ENCODE results near the gene ERGIC2.
"Not testable (repeated sequence)": the region's sequence is repeated elsewhere in the genome, so short reads cannot be mapped to it uniquely, and the experiment has no call there.

Gene ERGIC2

DNA sequence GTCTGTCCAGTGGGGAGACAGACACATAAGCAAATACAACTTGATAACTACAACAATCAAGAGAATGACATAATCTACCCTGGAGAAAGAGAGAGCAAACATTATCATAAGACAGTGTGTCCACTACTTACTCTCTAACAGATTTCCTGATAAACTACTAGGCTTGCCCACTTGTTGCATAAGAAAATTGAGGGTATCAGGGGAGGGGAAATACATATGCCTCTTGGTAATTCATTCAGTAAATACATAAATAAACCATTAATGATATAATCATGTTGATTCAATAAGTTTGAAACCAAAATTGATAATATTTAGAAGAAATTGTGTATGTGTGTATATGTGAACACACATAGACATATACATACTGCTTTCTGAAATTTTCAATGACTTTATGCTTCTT lies 76.6 kb downstream of the ERGIC2 start:
- Histone ChIP-seq H3K36me3 (ENCODE audit: control insufficient read depth, insufficient read depth, low read length) (no peaks in the 10 kb centered on the region), H3K4me1 (ENCODE audit: control insufficient read depth, insufficient read depth, low read length) (no peaks in the 10 kb centered on the region), H3K9me3 (ENCODE audit: control insufficient read depth, insufficient read depth, low read length) (no peaks in the 10 kb centered on the region), H3K27ac (ENCODE audit: low read length) (no peak overlapping the region), H3K4me3 (ENCODE audit: low read length) (no peak overlapping the region), H3K27me3 (ENCODE audit: control insufficient read depth, insufficient read depth, low read length) (no peaks in the 10 kb centered on the region)
- DNase-seq (ENCODE audit: low read depth, low spot score) = no peak

DNA sequence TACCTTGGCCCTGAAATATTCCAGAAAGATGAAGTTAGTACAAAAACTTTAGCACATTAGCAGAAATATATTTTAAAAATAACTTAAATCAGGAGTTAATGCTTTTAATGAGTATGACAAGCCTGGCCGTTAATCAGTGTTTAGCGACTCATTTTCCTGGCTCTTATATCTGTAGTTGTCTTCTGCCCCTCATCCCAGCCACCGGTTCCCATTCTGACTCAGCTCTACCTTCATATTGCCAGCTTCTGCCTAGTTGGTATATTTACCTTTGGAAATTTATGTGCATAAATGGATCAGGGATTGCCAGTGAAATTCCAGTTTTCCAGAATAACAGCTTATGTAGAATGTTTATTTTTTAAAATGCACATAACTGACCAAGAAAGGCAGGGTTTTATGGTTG lies 79.9 kb downstream of the ERGIC2 start:
- Histone ChIP-seq H3K4me1 (ENCODE audit: control insufficient read depth, insufficient read depth, low read length) (no peaks in the 10 kb centered on the region), H3K4me3 (ENCODE audit: low read length) (no peak overlapping the region), H3K27ac (ENCODE audit: low read length) (no peak overlapping the region), H3K27me3 (ENCODE audit: control insufficient read depth, insufficient read depth, low read length) (no peaks in the 10 kb centered on the region), H3K9me3 (ENCODE audit: control insufficient read depth, insufficient read depth, low read length) (no peaks in the 10 kb centered on the region), H3K36me3 (ENCODE audit: control insufficient read depth, insufficient read depth, low read length) (no peaks in the 10 kb centered on the region)
- no peak for DNase-seq (ENCODE audit: low read depth, low spot score)
- no CpG with 5 or more reads among the region's 3 CpGs for WGBS (ENCODE audit: insufficient coverage, insufficient read length)

- no peaks in the 10 kb centered on the region for H3K27me3 ChIP-seq (ENCODE audit: control insufficient read depth, insufficient read depth, low read length)
- no peaks in the 10 kb centered on the region for H3K9me3 ChIP-seq (ENCODE audit: control insufficient read depth, insufficient read depth, low read length)
- no peak for DNase-seq (ENCODE audit: low read depth, low spot score)
- no peaks in the 10 kb centered on the region for H3K4me1 ChIP-seq (ENCODE audit: control insufficient read depth, insufficient read depth, low read length)
- no peaks in the 10 kb centered on the region for H3K36me3 ChIP-seq (ENCODE audit: control insufficient read depth, insufficient read depth, low read length)
- WGBS (ENCODE audit: insufficient coverage, insufficient read length) = no CpG with 5 or more reads among the region's 2 CpGs
- H3K4me3 ChIP-seq (ENCODE audit: low read length) = no peak overlapping the region
- H3K27ac ChIP-seq (ENCODE audit: low read length) = no peak overlapping the region
These were observed 81.3 kb downstream of the ERGIC2 start for GRCh38 chr12:29299633-29300032.

DNA sequence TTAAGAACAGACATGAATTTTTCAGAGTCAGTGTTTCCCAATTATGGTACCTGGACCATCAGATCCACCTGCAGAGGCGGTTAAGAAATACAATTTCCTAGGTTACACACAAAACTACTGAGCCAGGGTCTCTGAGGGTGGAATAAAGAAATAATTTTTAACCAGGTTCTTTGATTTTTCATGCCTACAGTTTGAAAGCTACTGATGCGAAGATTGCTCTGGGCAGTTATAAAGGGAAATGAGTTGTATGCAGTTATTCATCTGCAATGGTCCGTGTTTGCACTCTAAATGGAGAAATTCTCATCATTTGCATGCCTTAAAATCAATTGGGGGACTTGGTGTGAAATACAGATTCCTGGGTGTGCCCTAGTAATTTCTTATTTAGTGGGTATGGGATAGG lies 89.7 kb downstream of the ERGIC2 start:
- H3K27me3 ChIP-seq (ENCODE audit: control insufficient read depth, insufficient read depth, low read length) = no peaks in the 10 kb centered on the region
- no peak for DNase-seq (ENCODE audit: low read depth, low spot score)
- no CpG with 5 or more reads among the region's 3 CpGs for whole genome bisulfite sequencing (ENCODE audit: insufficient coverage, insufficient read length)

GRCh38 chr12:29290475-29290874 lies 90.5 kb downstream of the ERGIC2 start:
- H3K4me1 ChIP-seq (ENCODE audit: control insufficient read depth, insufficient read depth, low read length); H3K27me3 ChIP-seq (ENCODE audit: control insufficient read depth, insufficient read depth, low read length); H3K9me3 ChIP-seq (ENCODE audit: control insufficient read depth, insufficient read depth, low read length); H3K27ac ChIP-seq (ENCODE audit: low read length); H3K4me3 ChIP-seq (ENCODE audit: low read length); DNase-seq (ENCODE audit: low read depth, low spot score); H3K36me3 ChIP-seq (ENCODE audit: control insufficient read depth, insufficient read depth, low read length): not testable (repeated sequence)

More for the DNA sequence above, 89.7 kb downstream of the ERGIC2 start:
- Histone ChIP-seq H3K9me3 (ENCODE audit: control insufficient read depth, insufficient read depth, low read length) (no peaks in the 10 kb centered on the region), H3K4me1 (ENCODE audit: control insufficient read depth, insufficient read depth, low read length) (no peaks in the 10 kb centered on the region), H3K27ac (ENCODE audit: low read length) (no peak overlapping the region), H3K36me3 (ENCODE audit: control insufficient read depth, insufficient read depth, low read length) (no peaks in the 10 kb centered on the region), H3K4me3 (ENCODE audit: low read length) (no peak overlapping the region)

DNA sequence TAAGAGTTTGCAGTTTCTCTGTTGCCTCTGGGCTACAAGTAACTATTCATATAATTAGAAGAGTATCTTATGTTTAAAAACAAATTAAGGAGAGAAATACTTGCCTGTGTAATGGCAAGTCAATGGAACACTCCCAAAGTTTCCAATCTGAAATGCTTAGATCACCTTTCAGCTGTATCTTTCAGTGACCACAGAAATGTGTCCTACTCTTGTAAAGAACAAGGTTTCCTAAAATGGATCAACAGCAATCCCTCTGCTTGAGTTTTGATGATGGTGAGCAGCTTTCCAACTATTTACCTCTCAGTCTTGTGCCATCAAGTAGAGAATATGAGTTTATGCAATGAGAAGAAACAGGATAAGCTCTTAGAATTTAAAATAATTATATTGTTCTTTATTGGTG lies 92.9 kb downstream of the ERGIC2 start:
- H3K4me1 ChIP-seq (ENCODE audit: control insufficient read depth, insufficient read depth, low read length) = no peaks in the 10 kb centered on the region
- no peaks in the 10 kb centered on the region for H3K36me3 ChIP-seq (ENCODE audit: control insufficient read depth, insufficient read depth, low read length)
- no peak overlapping the region for H3K4me3 ChIP-seq (ENCODE audit: low read length)
- no peaks in the 10 kb centered on the region for H3K27me3 ChIP-seq (ENCODE audit: control insufficient read depth, insufficient read depth, low read length)
- no peaks in the 10 kb centered on the region for H3K9me3 ChIP-seq (ENCODE audit: control insufficient read depth, insufficient read depth, low read length)
- no peak for DNase-seq (ENCODE audit: low read depth, low spot score)
- no peak overlapping the region for H3K27ac ChIP-seq (ENCODE audit: low read length)

- no peak overlapping the region for H3K4me3 ChIP-seq (ENCODE audit: low read length)
- DNase-seq (ENCODE audit: low read depth, low spot score) = no peak
- H3K27me3 ChIP-seq (ENCODE audit: control insufficient read depth, insufficient read depth, low read length) = no peaks in the 10 kb centered on the region
- WGBS (ENCODE audit: insufficient coverage, insufficient read length) = 100% methylated on average over 1 of the region's 1 CpG
- H3K9me3 ChIP-seq (ENCODE audit: control insufficient read depth, insufficient read depth, low read length) = no peaks in the 10 kb centered on the region
- H3K4me1 ChIP-seq (ENCODE audit: control insufficient read depth, insufficient read depth, low read length) = no peaks in the 10 kb centered on the region
- no peaks in the 10 kb centered on the region for H3K36me3 ChIP-seq (ENCODE audit: control insufficient read depth, insufficient read depth, low read length)
- no peak overlapping the region for H3K27ac ChIP-seq (ENCODE audit: low read length)
These were observed 93.3 kb downstream of the ERGIC2 start for GRCh38 chr12:29287622-29288021.

Measured in iPS DF 6.9 (cell line).